Uterus (tissue), 2 donors: Measurements from ENCODE around the gene TJP2.

Experiments used
- POLR2A ChIP-seq, 2 donors: fragments of 450-650 bp; IDR thresholded peaks; one replicate each; pipeline ENCODE4 v1.6.1; 2016; ENCODE audit warnings: antibody characterized with exemption in 2 of 2, mild to moderate bottlenecking in 1 of 2, moderate library complexity in 1 of 2
- TF ChIP-seq, protein P1 (sequence below), 4 experiments: fragments of 200-600 bp in 2 of 4; fragments of 450-650 bp in 2 of 4; sonication (generic) in 2 of 4; IDR thresholded peaks; one replicate each; pipeline ENCODE4 v1.5.1; 2016 to 2019; ENCODE audit warnings: antibody characterized with exemption in 4 of 4, mild to moderate bottlenecking in 2 of 4, moderate library complexity in 1 of 4

DNA sequence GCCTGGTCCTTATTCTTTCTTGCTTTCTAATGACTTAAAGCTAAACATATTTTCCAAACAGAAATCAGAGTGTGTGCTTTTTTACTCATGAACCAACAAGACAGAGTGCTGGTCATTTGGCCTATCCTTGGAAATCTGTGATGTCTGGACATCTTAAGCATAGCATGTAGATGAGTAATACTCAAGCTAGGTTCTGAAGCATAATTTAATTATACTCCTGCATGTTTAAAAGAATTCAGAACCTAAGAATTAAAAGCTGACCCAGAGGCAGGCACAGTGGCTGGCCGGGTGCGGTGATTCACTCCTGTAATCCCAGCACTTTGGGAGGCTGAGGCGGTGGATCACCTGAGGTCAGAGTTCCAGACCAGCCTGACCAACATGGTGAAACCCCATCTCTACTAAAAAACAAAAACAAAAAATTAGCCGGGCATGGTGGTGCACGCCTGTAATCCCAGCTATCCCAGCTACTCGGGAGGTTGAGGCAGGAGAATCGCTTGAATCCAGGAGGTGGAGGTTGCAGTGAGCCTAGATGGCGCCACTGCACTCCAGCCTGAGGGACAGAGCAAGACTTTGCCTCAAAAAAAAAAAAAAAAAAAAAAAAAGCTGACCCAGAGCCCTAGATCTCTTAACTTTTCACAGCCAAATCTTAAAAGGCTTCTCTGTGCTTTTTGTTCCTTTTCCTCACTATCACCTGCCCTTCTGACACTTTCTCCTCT lies 16.2 kb upstream of the TJP2 start:
- TF ChIP-seq, protein P1, sequence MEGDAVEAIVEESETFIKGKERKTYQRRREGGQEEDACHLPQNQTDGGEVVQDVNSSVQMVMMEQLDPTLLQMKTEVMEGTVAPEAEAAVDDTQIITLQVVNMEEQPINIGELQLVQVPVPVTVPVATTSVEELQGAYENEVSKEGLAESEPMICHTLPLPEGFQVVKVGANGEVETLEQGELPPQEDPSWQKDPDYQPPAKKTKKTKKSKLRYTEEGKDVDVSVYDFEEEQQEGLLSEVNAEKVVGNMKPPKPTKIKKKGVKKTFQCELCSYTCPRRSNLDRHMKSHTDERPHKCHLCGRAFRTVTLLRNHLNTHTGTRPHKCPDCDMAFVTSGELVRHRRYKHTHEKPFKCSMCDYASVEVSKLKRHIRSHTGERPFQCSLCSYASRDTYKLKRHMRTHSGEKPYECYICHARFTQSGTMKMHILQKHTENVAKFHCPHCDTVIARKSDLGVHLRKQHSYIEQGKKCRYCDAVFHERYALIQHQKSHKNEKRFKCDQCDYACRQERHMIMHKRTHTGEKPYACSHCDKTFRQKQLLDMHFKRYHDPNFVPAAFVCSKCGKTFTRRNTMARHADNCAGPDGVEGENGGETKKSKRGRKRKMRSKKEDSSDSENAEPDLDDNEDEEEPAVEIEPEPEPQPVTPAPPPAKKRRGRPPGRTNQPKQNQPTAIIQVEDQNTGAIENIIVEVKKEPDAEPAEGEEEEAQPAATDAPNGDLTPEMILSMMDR (IDR thresholded peaks at IDR 0.05) = peak in 1 of 4 experiments; percentile 14
- TF ChIP-seq POLR2A (IDR thresholded peaks at IDR 0.05) = no peak
